ENCODE data around the gene RIF1. TPM values are rescaled to one million over a fixed set of nuclear protein-coding genes. Genes with fewer than 3 reads are reported as not detected.

RIF1 gene, protein sequence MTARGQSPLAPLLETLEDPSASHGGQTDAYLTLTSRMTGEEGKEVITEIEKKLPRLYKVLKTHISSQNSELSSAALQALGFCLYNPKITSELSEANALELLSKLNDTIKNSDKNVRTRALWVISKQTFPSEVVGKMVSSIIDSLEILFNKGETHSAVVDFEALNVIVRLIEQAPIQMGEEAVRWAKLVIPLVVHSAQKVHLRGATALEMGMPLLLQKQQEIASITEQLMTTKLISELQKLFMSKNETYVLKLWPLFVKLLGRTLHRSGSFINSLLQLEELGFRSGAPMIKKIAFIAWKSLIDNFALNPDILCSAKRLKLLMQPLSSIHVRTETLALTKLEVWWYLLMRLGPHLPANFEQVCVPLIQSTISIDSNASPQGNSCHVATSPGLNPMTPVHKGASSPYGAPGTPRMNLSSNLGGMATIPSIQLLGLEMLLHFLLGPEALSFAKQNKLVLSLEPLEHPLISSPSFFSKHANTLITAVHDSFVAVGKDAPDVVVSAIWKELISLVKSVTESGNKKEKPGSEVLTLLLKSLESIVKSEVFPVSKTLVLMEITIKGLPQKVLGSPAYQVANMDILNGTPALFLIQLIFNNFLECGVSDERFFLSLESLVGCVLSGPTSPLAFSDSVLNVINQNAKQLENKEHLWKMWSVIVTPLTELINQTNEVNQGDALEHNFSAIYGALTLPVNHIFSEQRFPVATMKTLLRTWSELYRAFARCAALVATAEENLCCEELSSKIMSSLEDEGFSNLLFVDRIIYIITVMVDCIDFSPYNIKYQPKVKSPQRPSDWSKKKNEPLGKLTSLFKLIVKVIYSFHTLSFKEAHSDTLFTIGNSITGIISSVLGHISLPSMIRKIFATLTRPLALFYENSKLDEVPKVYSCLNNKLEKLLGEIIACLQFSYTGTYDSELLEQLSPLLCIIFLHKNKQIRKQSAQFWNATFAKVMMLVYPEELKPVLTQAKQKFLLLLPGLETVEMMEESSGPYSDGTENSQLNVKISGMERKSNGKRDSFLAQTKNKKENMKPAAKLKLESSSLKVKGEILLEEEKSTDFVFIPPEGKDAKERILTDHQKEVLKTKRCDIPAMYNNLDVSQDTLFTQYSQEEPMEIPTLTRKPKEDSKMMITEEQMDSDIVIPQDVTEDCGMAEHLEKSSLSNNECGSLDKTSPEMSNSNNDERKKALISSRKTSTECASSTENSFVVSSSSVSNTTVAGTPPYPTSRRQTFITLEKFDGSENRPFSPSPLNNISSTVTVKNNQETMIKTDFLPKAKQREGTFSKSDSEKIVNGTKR (N-terminal part only)
- polyA plus RNA-seq (2011; rRNA removed): 5.7 and 10.8 TPM in 2 replicates
- 23.8 and 27.3 TPM in 2 replicates for polyA minus RNA-seq (2011; rRNA and poly(A)+ RNA removed)

- Histone ChIP-seq H3K36me3 (ENCODE audit: control insufficient read depth, insufficient read depth, low read length) (no peaks in the 10 kb centered on the region), H3K4me3 (ENCODE audit: low read depth, low read length) (peak within 1 kb of the TSS; percentile 100), H3K27me3 (ENCODE audit: control insufficient read depth, insufficient read depth, low read length) (no peaks in the 10 kb centered on the region)
- DNase-seq (ENCODE audit: low read depth): peak; percentile 58
- ChIA-PET CTCF (interaction anchor here (0.6 to 1.3 kb wide), 7 partner anchors 9 to 148 kb away, joined by 3 to 5 read pairs (median 4); partner anchors contain the start of gene RBM43), POLR2A (interaction anchor here (0.6 kb wide), 1 partner anchor 1820 kb away, joined by 18 read pairs; no protein-coding TSS in a partner anchor)
- TF ChIP-seq CTCF (IDR thresholded peaks at IDR 0.05; ENCODE audit: insufficient read depth, low read depth, low read length): peak; percentile 86
Observed at GRCh38 chr2:151409601-151410484, at the start of gene RIF1. Gene RIF1 (plus strand): TSS chr2:151409902. CDS start chr2:151410424, 522 bp downstream.

GRCh38 chr2:151361674-151362370, 47.9 kb upstream of the RIF1 start:
- Histone ChIP-seq H3K36me3 (ENCODE audit: control insufficient read depth, insufficient read depth, low read length) (no peaks in the 10 kb centered on the region), H3K27me3 (ENCODE audit: control insufficient read depth, insufficient read depth, low read length) (no peaks in the 10 kb centered on the region), H3K4me3 (ENCODE audit: low read depth, low read length) (no peak overlapping the region)
- no peak for TF ChIP-seq CTCF (IDR thresholded peaks at IDR 0.05; ENCODE audit: insufficient read depth, low read depth, low read length)
- no peak for DNase-seq (ENCODE audit: low read depth)
- POLR2A ChIA-PET: no interaction called here
- CTCF ChIA-PET: no interaction called here

DNA sequence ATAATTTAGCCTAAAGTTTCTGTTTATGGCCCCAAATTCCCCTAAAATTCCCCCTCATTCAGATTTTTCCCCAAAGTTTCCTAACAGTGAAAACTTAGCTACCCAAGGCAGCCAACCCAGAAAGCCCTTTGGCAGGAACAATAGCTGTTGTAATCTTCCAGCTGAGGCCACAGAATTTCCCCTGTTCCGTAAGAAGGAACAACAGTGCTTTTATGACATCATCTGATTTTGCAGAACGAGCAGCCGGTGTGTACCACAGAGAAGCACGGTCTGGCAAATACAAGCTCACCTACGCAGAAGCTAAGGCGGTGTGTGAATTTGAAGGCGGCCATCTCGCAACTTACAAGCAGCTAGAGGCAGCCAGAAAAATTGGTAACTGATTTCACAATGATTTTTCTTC, 46.0 kb upstream of the RIF1 start:
- ChIA-PET CTCF (interaction anchor here (0.7 kb wide), 2 partner anchors 278 to 973 kb away, joined by 3 to 4 read pairs; no protein-coding TSS in a partner anchor), POLR2A (no interaction called here)
- no peaks in the 10 kb centered on the region for H3K27me3 ChIP-seq (ENCODE audit: control insufficient read depth, insufficient read depth, low read length)
- no peak overlapping the region for H3K4me3 ChIP-seq (ENCODE audit: low read depth, low read length)
- H3K36me3 ChIP-seq (ENCODE audit: control insufficient read depth, insufficient read depth, low read length): no peaks in the 10 kb centered on the region
- no peak for TF ChIP-seq CTCF (IDR thresholded peaks at IDR 0.05; ENCODE audit: insufficient read depth, low read depth, low read length)
- no peak for DNase-seq (ENCODE audit: low read depth)

DNA sequence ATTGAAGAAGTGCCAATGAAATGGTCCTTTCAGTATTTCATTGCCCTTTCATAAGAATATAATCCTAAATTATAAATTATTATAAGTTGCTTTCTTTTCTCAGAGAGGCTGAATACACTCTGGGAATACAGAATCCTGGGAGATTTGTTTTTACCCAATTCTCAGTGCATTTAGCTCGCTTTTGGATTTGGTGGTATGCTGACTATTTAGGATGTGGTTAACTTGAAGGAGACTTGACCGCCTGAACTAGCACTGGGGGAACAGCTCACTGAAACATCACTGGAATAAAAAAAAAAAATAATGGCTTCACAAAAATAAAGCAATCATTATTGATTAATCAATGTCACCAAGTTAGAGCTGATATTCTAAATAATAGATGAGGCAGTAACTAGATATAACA, 42.1 kb upstream of the RIF1 start:
- DNase-seq (ENCODE audit: low read depth): no peak
- ChIA-PET POLR2A (interaction anchor here (0.6 kb wide), 2 partner anchors 460 to 1859 kb away, joined by 4 read pairs; partner anchors contain the start of gene ARL5A), CTCF (no interaction called here)
- TF ChIP-seq CTCF (IDR thresholded peaks at IDR 0.05; ENCODE audit: insufficient read depth, low read depth, low read length): no peak
- Histone ChIP-seq H3K4me3 (ENCODE audit: low read depth, low read length) (no peak overlapping the region), H3K27me3 (ENCODE audit: control insufficient read depth, insufficient read depth, low read length) (no peaks in the 10 kb centered on the region), H3K36me3 (ENCODE audit: control insufficient read depth, insufficient read depth, low read length) (no peaks in the 10 kb centered on the region)

All from BJ (cell line).